Measurements from ENCODE around the gene NPPB. TPM values are rescaled to one million over a fixed set of nuclear protein-coding genes. Genes with fewer than 3 reads are reported as not detected.

The NPPB gene
- total RNA-seq, result 0.47 TPM in 1 of 2 replicates, not detected in the other

DNA sequence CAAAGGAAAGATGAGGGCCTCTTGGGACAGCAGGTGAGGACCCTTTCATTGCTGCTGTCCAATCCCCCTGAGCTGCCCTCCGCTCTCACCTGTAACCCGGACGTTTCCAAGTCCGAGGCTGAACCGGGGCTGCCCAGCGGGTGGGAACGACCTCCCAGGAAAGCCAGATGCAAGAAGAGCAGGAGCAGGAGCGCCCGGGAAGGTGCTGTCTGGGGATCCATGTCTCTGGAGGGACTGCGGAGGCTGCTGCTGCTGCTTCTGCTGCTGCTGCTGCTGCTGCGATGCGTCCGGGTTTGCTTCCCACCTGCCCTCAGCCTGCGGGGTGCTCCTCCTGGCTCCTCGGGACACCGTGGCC is at the start of gene NPPB:
TSS of gene NPPB (minus strand) at position 333 of the 355 bp plus-strand sequence. CDS start at position 221, 112 bp downstream.

DNA sequence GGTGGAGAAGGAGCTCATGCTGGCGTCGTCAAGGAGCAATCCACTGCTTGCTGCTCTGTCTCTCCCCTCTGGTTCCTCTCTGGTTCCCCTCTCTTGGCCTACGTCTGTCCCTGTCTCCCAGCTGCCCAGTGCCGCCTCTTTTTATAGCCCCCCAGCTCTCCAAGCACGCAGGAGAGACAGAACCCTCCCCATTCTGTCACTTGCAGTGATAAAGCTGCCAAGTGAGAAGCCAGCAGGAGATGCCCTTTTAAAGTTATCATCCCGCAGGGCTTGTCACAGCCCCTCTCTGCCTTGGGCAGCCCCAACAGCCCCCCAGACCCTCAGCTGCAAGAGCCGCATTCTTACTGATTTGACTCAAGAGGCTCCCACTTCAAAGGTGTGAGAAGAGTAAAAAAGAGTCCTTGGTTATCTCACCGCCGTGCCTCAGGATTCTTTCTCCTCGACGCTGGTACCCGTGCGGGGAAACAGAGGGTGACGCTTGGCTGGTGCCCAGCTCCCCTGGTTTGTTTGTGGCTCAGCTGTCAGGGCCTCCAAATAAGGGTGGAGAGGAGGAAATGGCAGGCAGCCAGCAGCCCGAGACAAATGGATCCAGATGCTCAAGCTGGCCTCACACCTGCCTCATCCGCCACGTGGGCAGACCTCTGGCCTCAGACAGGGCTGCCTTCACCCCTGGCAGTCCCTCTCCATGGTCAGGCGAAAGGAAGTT is 10.9 kb downstream of the NPPB start, which contains the start of gene NPPA:
TSS of gene NPPA (minus strand) at position 117 of the 706 bp plus-strand sequence. CDS start at position 18, 99 bp downstream.

Other genes starting within 250 kb of the NPPB start
- gene FBXO2, start 204.5 kb downstream of the NPPB start, total RNA-seq, result 0.74 TPM in 1 of 2 replicates, not detected in the other
- gene FBXO44, start 204.1 kb downstream of the NPPB start, total RNA-seq, result 5.3 and 6.3 TPM in 2 replicates
- gene FBXO6, start 194.7 kb downstream of the NPPB start, total RNA-seq, result 6.2 and 7.4 TPM in 2 replicates
- gene MAD2L2, start 177.8 kb downstream of the NPPB start, total RNA-seq, result 43.5 and 49.7 TPM in 2 replicates
- gene DRAXIN, start 167.2 kb downstream of the NPPB start, total RNA-seq, result 0.25 and 0.27 TPM in 2 replicates
- 59.8 and 70.2 TPM in 2 replicates for gene AGTRAP, start 122.8 kb downstream of the NPPB start, total RNA-seq
- gene C1orf167, start 96.8 kb downstream of the NPPB start, total RNA-seq, result not detected in 2 replicates
- 12.5 TPM in 2 replicates for gene MTHFR, start 53.0 kb downstream of the NPPB start, total RNA-seq
- gene CLCN6, start 52.8 kb downstream of the NPPB start, total RNA-seq, result 8.0 and 9.5 TPM in 2 replicates
- gene NPPA, start 11.2 kb downstream of the NPPB start, total RNA-seq, result not detected in 2 replicates
- 93.5 and 106 TPM in 2 replicates for gene KIAA2013, start 67.5 kb upstream of the NPPB start, total RNA-seq
- gene PLOD1, start 75.8 kb upstream of the NPPB start, total RNA-seq, result 263 and 339 TPM in 2 replicates
- gene MFN2, start 121.5 kb upstream of the NPPB start, total RNA-seq, result 84.5 and 86.3 TPM in 2 replicates
- gene MIIP, start 160.6 kb upstream of the NPPB start, total RNA-seq, result 27.0 and 29.6 TPM in 2 replicates
- not detected in 2 replicates for gene TNFRSF8, start 204.4 kb upstream of the NPPB start, total RNA-seq

All from mammary microvascular endothelial cell (primary cell).